AG09309 (cell line): Measurements from ENCODE around the gene CEND1.
A peak's percentile ranks its signal among the peaks of the same experiment; 100 is the strongest.

Source experiments
- DNase-seq: peaks from one replicate; pipeline ENCODE4 v3.0.0-alpha.2; 2010; ENCODE audit warnings: low read depth
- H3K4me3 ChIP-seq: 2 replicates; pipeline ENCODE4 v1.5.1; 2011; ENCODE audit warnings: mild to moderate bottlenecking, low read depth, low read length, moderate library complexity; ENCODE audit not compliant: control insufficient read depth
- TF ChIP-seq, protein P1 (sequence below): IDR thresholded peaks from 2 replicates; pipeline ENCODE4 v1.5.1; 2011; ENCODE audit warnings: mild to moderate bottlenecking, low read depth, low read length, inconsistent platforms; ENCODE audit not compliant: insufficient read depth, control insufficient read depth; ENCODE audit errors: missing control alignments

CEND1 gene

DNA sequence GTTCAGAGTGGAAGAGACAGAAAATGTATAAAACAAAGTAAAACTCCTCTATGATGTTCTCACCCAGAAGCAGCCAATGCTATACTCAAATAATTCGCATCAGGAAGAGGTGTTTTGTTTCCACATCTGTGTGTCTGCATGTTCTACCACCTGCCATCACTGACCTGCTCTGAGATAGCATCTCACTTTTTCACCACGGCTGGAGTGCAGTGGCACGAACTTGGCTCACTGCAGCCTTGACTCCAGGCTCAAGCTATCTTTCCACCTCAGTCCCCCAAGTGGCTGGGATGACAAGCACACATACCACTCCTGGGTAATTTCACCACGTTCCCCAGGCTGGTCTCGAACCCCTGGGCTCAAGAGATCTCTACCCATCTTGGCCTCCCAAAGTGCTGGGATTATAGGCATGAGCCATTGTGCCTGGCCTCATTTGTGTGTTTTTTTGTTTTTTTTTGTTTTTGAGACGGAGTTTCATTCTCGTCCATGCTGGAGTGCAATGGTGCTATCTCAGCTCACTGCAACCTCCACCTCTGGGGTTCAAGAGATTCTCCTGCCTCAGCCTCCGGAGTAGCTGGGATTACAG is 28.3 kb downstream of the CEND1 start:
- DNase-seq, result no peak
- TF ChIP-seq, protein P1, sequence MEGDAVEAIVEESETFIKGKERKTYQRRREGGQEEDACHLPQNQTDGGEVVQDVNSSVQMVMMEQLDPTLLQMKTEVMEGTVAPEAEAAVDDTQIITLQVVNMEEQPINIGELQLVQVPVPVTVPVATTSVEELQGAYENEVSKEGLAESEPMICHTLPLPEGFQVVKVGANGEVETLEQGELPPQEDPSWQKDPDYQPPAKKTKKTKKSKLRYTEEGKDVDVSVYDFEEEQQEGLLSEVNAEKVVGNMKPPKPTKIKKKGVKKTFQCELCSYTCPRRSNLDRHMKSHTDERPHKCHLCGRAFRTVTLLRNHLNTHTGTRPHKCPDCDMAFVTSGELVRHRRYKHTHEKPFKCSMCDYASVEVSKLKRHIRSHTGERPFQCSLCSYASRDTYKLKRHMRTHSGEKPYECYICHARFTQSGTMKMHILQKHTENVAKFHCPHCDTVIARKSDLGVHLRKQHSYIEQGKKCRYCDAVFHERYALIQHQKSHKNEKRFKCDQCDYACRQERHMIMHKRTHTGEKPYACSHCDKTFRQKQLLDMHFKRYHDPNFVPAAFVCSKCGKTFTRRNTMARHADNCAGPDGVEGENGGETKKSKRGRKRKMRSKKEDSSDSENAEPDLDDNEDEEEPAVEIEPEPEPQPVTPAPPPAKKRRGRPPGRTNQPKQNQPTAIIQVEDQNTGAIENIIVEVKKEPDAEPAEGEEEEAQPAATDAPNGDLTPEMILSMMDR, result no peak
- H3K4me3 ChIP-seq, result no peak overlapping the region

GRCh38 chr11:760236-760635 is 29.7 kb downstream of the CEND1 start:
- TF ChIP-seq, protein P1, result no peak
- no peak for DNase-seq
- H3K4me3 ChIP-seq, result no peak overlapping the region

- H3K4me3 ChIP-seq, result no peak overlapping the region
- DNase-seq, result no peak
- TF ChIP-seq, protein P1, result no peak
Observed at GRCh38 chr11:749731-750130, 40.2 kb downstream of the CEND1 start.

GRCh38 chr11:748007-748359 is 41.9 kb downstream of the CEND1 start:
- no peak for DNase-seq
- TF ChIP-seq, protein P1, result no peak

DNA sequence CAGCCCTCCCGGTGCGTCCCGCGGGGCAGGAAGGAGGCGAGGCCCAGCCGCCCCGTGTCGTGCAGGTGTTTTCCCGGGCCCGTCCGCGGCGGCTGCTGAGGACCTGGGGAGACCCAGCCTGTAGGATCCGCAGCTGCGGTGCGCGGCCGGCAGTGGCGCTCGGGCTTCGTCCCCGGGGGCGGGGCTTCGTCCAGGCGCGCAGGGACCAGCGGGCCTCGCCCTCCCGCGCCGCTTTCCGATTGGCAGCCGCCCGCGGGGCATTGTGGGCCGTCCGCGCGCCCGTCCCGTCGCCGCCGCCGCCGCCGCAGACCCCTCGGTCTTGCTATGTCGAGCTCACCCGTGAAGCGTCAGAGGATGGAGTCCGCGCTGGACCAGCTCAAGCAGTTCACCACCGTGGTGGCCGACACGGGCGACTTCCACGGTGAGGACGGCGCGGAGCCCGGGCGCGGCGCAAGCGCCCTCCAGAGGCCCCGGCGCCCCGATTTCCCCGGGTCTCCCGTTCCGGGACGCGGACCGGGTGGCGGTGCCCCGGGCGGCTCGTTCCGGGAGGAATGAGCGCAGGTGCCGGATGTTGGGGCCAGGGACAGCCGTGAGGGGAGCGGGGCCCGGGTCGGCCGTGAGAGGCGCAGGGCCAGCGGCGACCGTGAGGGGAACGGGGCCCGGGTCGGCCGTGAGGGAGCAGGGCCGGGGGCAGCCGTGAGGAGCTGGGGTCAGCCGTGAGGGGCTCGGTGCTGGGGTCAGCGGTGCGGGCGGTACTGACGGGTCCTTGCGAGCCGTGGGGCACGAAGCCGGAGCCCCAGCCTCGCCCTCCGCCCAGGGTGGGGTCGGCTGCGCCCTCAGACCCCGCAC is 42.5 kb downstream of the CEND1 start, which contains the start of gene TALDO1:
Gene TALDO1 (plus strand): TSS at position 307 of the 849 bp plus-strand sequence. CDS start 18 bp downstream, at position 325.
- TF ChIP-seq, protein P1, result peak; percentile 16
- peak; percentile 10 for DNase-seq
- H3K4me3 ChIP-seq, result peak within 1 kb of the TSS; percentile 62

More at GRCh38 chr11:748007-748359, 41.9 kb downstream of the CEND1 start:
- peak overlapping the region; percentile 62 for H3K4me3 ChIP-seq

- TF ChIP-seq, protein P1, result no peak
- DNase-seq, result no peak
- H3K4me3 ChIP-seq, result peak overlapping the region; percentile 60
Observed at GRCh38 chr11:746289-747157, 43.4 kb downstream of the CEND1 start.
